GM12878 (cell line): Measurements from ENCODE around the gene COA1. TPM values are rescaled to one million over a fixed set of nuclear protein-coding genes. Genes with fewer than 3 reads are reported as not detected.

ENCODE experiments used
- BCL11A ChIP-seq: IDR thresholded peaks from 2 replicates; pipeline ENCODE4 v1.6.1; 2011; ENCODE audit warnings: low read depth, low read length
- CBX5 ChIP-seq: sonication (generic); IDR thresholded peaks from 2 replicates; pipeline ENCODE4 v1.6.1; 2016; ENCODE audit warnings: low read depth, moderate library complexity, mild to moderate bottlenecking, inconsistent platforms
- CHD4 ChIP-seq: fragments of 200-600 bp; sonication (generic); IDR thresholded peaks from 2 replicates; pipeline ENCODE4 v1.6.1; 2016; ENCODE audit warnings: mild to moderate bottlenecking
- EGR1 ChIP-seq, 2 experiments: IDR thresholded peaks; 1 replicate in 1 of 2; 2 replicates in 1 of 2; pipeline ENCODE4 v1.6.1; 2011 to 2012; ENCODE audit warnings: low read depth in 2 of 2, low read length in 2 of 2, borderline replicate concordance in 1 of 2, mild to moderate bottlenecking in 1 of 2, moderate library complexity in 1 of 2
- KDM1A ChIP-seq: fragments of 200-600 bp; sonication (generic); IDR thresholded peaks from 2 replicates; pipeline ENCODE4 v1.6.1; 2016; ENCODE audit warnings: borderline replicate concordance
- MTA3 ChIP-seq: IDR thresholded peaks from 2 replicates; pipeline ENCODE4 v1.6.1; 2012; ENCODE audit warnings: low read length, inconsistent platforms, borderline replicate concordance
- MXI1 ChIP-seq: fragments of 150-350 bp; IDR thresholded peaks from 2 replicates; pipeline ENCODE4 v1.6.1; 2011; ENCODE audit warnings: low read depth, mild to moderate bottlenecking, inconsistent platforms, low read length, improper control_type of control experiment
- NBN ChIP-seq: fragments of 450-650 bp; IDR thresholded peaks from 2 replicates; pipeline ENCODE4 v1.6.1; 2016
- NFIC ChIP-seq: IDR thresholded peaks from 2 replicates; pipeline ENCODE4 v1.6.1; 2012; ENCODE audit warnings: low read depth, mild to moderate bottlenecking, inconsistent platforms, low read length, moderate library complexity
- RUNX3 ChIP-seq: IDR thresholded peaks from 2 replicates; pipeline ENCODE4 v1.6.1; 2012; ENCODE audit warnings: low read length, inconsistent platforms
- SIN3A ChIP-seq: IDR thresholded peaks from 2 replicates; pipeline ENCODE4 v1.6.1; 2012; ENCODE audit warnings: low read depth, low read length, improper control_type of control experiment
- SPI1 ChIP-seq: IDR thresholded peaks from 2 replicates; pipeline ENCODE4 v1.6.1; 2011; ENCODE audit warnings: low read depth, mild to moderate bottlenecking, low read length, moderate library complexity, borderline replicate concordance; ENCODE audit not compliant: insufficient read depth
- SREBF1 ChIP-seq: IDR thresholded peaks from 2 replicates; pipeline ENCODE4 v1.6.1; 2012; ENCODE audit warnings: mild to moderate bottlenecking, low read length
- STAT3 ChIP-seq: IDR thresholded peaks from 2 replicates; pipeline ENCODE4 v1.6.1; 2011; ENCODE audit warnings: low read depth, low read length, improper control_type of control experiment
- SUZ12 ChIP-seq: fragments of 200-600 bp; sonication (generic); IDR thresholded peaks from one replicate; pipeline ENCODE4 v1.6.1; 2018; ENCODE audit warnings: antibody characterized with exemption, mild to moderate bottlenecking; ENCODE audit not compliant: unreplicated experiment
- TARDBP ChIP-seq: IDR thresholded peaks from 2 replicates; pipeline ENCODE4 v1.6.1; 2016; ENCODE audit warnings: borderline replicate concordance
- TCF7 ChIP-seq: IDR thresholded peaks from 2 replicates; pipeline ENCODE4 v1.6.1; 2014; ENCODE audit warnings: antibody characterized with exemption, borderline replicate concordance
- ZBED1 ChIP-seq: IDR thresholded peaks from 2 replicates; pipeline ENCODE4 v1.6.1; 2016; ENCODE audit warnings: borderline replicate concordance
- ZNF217 ChIP-seq: fragments of 450-650 bp; IDR thresholded peaks from 2 replicates; pipeline ENCODE4 v1.6.1; 2017; ENCODE audit warnings: antibody characterized with exemption, mild to moderate bottlenecking
- polyA plus RNA-seq, 11 experiments: library from polyadenylated mRNA; depleted of rRNA in 4 of 11; unstranded in 6 of 11; stranded (reverse) in 5 of 11; fragments of >200 nt; fragmentation: Nextera tagmentation in 4 of 11; fragmentation: Illumina TruSeq in 1 of 11; extraction: Ambion mirVana in 4 of 11; extraction: Trizol in 1 of 11; gene quantifications; 1 replicate in 1 of 11; 2 replicates in 10 of 11; pipeline versions ENCODE4 v1.2.1 to v1.2.3, GENCODE V29; 2011 to 2016; ENCODE audit warnings: inconsistent platforms in 2 of 11, missing spikeins in 2 of 11, low read depth in 1 of 11
- total RNA-seq, 4 experiments: library from RNA; depleted of rRNA in 3 of 4; stranded (reverse); fragments of >200 nt in 3 of 4; fragmentation: Illumina TruSeq in 1 of 4; extraction: Trizol in 1 of 4; gene quantifications; 2 replicates each; pipeline versions ENCODE4 v1.2.1 to v1.2.3, GENCODE V29; 2013 to 2021
- TF ChIP-seq, protein P1 (sequence below): fragments of 450-650 bp; IDR thresholded peaks from 2 replicates; pipeline ENCODE4 v1.6.1; 2017; ENCODE audit warnings: borderline replicate concordance
- TF ChIP-seq, protein P2 (sequence below): IDR thresholded peaks from 2 replicates; pipeline ENCODE4 v1.6.1; 2012; ENCODE audit warnings: low read depth, low read length, improper control_type of control experiment
- TF ChIP-seq, protein P3 (sequence below): IDR thresholded peaks from 2 replicates; pipeline ENCODE4 v1.6.1; 2011; ENCODE audit warnings: borderline replicate concordance, low read depth, mild to moderate bottlenecking, moderate library complexity, low read length; ENCODE audit not compliant: insufficient read depth, poor library complexity, severe bottlenecking
- TF ChIP-seq, protein P4 (sequence below): IDR thresholded peaks from 2 replicates; pipeline ENCODE4 v1.6.1; 2011; ENCODE audit warnings: borderline replicate concordance, low read depth, mild to moderate bottlenecking, moderate library complexity, mixed read lengths, low read length; ENCODE audit not compliant: insufficient read depth; ENCODE audit errors: extremely low read length
- TF ChIP-seq, protein P5 (sequence below): IDR thresholded peaks from 2 replicates; pipeline ENCODE4 v1.6.1; 2012; ENCODE audit warnings: mild to moderate bottlenecking, low read depth, low read length

The COA1 gene
- total and polyA plus RNA-seq, 10 of the 15 experiments (the other 5 are each of a cell fraction or from before 2014, with no cell fraction given) = 83.1 to 258 (median 111) TPM

DNA sequence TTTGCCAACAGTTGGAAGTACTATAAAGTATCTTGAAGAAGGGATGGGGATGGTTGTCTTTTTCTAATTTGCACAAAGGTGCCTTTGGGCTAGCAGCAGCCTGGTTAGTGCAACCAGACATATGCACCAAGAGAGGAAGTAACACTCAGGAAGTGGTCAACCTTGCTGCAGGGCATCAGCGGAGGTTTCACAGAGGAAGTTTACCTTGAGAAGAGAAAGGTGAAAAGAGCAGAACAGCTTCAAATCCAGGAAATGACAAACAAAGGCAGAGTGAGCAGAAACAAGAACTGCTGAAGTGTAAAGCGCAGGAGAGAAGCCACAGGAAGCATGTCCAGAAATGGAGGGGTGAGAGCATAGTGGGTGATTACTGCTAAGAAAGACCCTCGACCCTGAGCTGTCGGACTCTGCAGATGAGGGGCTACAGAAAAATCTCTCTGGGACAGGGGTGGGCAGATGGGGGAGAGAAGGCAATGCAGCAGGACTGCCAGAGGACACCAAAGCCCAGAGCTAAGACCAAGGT, 79.5 kb downstream of the COA1 start (continued):
- TF ChIP-seq, protein P1, sequence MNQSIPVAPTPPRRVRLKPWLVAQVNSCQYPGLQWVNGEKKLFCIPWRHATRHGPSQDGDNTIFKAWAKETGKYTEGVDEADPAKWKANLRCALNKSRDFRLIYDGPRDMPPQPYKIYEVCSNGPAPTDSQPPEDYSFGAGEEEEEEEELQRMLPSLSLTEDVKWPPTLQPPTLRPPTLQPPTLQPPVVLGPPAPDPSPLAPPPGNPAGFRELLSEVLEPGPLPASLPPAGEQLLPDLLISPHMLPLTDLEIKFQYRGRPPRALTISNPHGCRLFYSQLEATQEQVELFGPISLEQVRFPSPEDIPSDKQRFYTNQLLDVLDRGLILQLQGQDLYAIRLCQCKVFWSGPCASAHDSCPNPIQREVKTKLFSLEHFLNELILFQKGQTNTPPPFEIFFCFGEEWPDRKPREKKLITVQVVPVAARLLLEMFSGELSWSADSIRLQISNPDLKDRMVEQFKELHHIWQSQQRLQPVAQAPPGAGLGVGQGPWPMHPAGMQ = no peak
- TF ChIP-seq BCL11A (peak; percentile 92), SPI1 (peak; percentile 97), SUZ12 (no peak), SIN3A (no peak), CHD4 (peak; percentile 76; the same call in 1 of the 2 replicates), EGR1 (IDR thresholded peaks at IDR 0.05; ENCODE audit: borderline replicate concordance in 1 of 2, low read depth in 2 of 2, low read length in 2 of 2) (peak in 1 of 2 experiments; percentile 90; a peak in 2 of 3 replicates), TARDBP (peak; percentile 77; the same call in 1 of the 2 replicates), CBX5 (peak; percentile 46; the same call in 1 of the 2 replicates), TCF7 (peak; percentile 37; the same call in 1 of the 2 replicates), MXI1 (peak; percentile 84), NBN (peak; percentile 98), STAT3 (peak; percentile 95), MTA3 (peak; percentile 99), RUNX3 (peak; percentile 100), NFIC (peak; percentile 94), KDM1A (no peak), SREBF1 (no peak), ZBED1 (peak; percentile 93), ZNF217 (peak; percentile 14; the same call in 1 of the 2 replicates)
- TF ChIP-seq, protein P2, sequence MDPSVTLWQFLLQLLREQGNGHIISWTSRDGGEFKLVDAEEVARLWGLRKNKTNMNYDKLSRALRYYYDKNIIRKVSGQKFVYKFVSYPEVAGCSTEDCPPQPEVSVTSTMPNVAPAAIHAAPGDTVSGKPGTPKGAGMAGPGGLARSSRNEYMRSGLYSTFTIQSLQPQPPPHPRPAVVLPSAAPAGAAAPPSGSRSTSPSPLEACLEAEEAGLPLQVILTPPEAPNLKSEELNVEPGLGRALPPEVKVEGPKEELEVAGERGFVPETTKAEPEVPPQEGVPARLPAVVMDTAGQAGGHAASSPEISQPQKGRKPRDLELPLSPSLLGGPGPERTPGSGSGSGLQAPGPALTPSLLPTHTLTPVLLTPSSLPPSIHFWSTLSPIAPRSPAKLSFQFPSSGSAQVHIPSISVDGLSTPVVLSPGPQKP = peak; percentile 96
- TF ChIP-seq, protein P3, sequence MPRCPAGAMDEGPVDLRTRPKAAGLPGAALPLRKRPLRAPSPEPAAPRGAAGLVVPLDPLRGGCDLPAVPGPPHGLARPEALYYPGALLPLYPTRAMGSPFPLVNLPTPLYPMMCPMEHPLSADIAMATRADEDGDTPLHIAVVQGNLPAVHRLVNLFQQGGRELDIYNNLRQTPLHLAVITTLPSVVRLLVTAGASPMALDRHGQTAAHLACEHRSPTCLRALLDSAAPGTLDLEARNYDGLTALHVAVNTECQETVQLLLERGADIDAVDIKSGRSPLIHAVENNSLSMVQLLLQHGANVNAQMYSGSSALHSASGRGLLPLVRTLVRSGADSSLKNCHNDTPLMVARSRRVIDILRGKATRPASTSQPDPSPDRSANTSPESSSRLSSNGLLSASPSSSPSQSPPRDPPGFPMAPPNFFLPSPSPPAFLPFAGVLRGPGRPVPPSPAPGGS = peak; percentile 91
- TF ChIP-seq, protein P4, sequence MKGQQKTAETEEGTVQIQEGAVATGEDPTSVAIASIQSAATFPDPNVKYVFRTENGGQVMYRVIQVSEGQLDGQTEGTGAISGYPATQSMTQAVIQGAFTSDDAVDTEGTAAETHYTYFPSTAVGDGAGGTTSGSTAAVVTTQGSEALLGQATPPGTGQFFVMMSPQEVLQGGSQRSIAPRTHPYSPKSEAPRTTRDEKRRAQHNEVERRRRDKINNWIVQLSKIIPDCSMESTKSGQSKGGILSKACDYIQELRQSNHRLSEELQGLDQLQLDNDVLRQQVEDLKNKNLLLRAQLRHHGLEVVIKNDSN = no peak
- TF ChIP-seq, protein P5, sequence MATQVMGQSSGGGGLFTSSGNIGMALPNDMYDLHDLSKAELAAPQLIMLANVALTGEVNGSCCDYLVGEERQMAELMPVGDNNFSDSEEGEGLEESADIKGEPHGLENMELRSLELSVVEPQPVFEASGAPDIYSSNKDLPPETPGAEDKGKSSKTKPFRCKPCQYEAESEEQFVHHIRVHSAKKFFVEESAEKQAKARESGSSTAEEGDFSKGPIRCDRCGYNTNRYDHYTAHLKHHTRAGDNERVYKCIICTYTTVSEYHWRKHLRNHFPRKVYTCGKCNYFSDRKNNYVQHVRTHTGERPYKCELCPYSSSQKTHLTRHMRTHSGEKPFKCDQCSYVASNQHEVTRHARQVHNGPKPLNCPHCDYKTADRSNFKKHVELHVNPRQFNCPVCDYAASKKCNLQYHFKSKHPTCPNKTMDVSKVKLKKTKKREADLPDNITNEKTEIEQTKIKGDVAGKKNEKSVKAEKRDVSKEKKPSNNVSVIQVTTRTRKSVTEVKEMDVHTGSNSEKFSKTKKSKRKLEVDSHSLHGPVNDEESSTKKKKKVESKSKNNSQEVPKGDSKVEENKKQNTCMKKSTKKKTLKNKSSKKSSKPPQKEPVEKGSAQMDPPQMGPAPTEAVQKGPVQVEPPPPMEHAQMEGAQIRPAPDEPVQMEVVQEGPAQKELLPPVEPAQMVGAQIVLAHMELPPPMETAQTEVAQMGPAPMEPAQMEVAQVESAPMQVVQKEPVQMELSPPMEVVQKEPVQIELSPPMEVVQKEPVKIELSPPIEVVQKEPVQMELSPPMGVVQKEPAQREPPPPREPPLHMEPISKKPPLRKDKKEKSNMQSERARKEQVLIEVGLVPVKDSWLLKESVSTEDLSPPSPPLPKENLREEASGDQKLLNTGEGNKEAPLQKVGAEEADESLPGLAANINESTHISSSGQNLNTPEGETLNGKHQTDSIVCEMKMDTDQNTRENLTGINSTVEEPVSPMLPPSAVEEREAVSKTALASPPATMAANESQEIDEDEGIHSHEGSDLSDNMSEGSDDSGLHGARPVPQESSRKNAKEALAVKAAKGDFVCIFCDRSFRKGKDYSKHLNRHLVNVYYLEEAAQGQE = peak; percentile 49; the same call in 1 of the 2 replicates
